Hepatic stellate cell (primary cell): ENCODE results near the gene TCEA3.
A peak's percentile ranks its signal among the peaks of the same experiment; 100 is the strongest.

Experiments used
- DNase-seq: peaks from one replicate; pipeline ENCODE4 v3.0.0; 2011; ENCODE audit warnings: low spot score

Gene TCEA3

GRCh38 chr1:23446661-23447310 lies 22.2 kb upstream of the TCEA3 start:
- no peak for DNase-seq

- DNase-seq = no peak
These were observed 20.2 kb upstream of the TCEA3 start for GRCh38 chr1:23444596-23445390.

- peak; percentile 28 for DNase-seq
These were observed 19.6 kb upstream of the TCEA3 start for GRCh38 chr1:23444104-23444533.

- no peak for DNase-seq
These were observed 18.2 kb upstream of the TCEA3 start for GRCh38 chr1:23442751-23443150.

- DNase-seq = no peak
These were observed 17.0 kb upstream of the TCEA3 start for GRCh38 chr1:23441446-23442148.

- DNase-seq = no peak
These were observed 14.0 kb upstream of the TCEA3 start for GRCh38 chr1:23438545-23438944.

GRCh38 chr1:23437355-23437664 lies 12.8 kb upstream of the TCEA3 start:
- no peak for DNase-seq

GRCh38 chr1:23436520-23437354 lies 12.2 kb upstream of the TCEA3 start:
- no peak for DNase-seq

GRCh38 chr1:23434260-23434775 lies 9.8 kb upstream of the TCEA3 start:
- DNase-seq = no peak

GRCh38 chr1:23433122-23433521 lies 8.6 kb upstream of the TCEA3 start:
- DNase-seq = no peak

GRCh38 chr1:23431431-23431830 lies 6.9 kb upstream of the TCEA3 start:
- DNase-seq = no peak

GRCh38 chr1:23430803-23431202 lies 6.3 kb upstream of the TCEA3 start:
- no peak for DNase-seq

- DNase-seq = no peak
These were observed 3.8 kb upstream of the TCEA3 start for GRCh38 chr1:23428136-23428905.

GRCh38 chr1:23427550-23427949 lies 3.0 kb upstream of the TCEA3 start:
- DNase-seq = no peak

- DNase-seq = no peak
These were observed 2.3 kb upstream of the TCEA3 start for GRCh38 chr1:23426828-23427227.

GRCh38 chr1:23425193-23425494 lies 596 bp upstream of the TCEA3 start:
- no peak for DNase-seq

- DNase-seq = peak; percentile 51
These were observed 894 bp downstream of the TCEA3 start for GRCh38 chr1:23423415-23424292.

GRCh38 chr1:23422941-23423340 lies 1.6 kb downstream of the TCEA3 start:
- DNase-seq = no peak

- DNase-seq = peak; percentile 79
These were observed 2.2 kb downstream of the TCEA3 start for GRCh38 chr1:23422241-23422877.

GRCh38 chr1:23421753-23422240 lies 2.8 kb downstream of the TCEA3 start:
- peak; percentile 53 for DNase-seq
